ENCODE results near the gene GBA3. TPM values are rescaled to one million over a fixed set of nuclear protein-coding genes. Genes with fewer than 3 reads are reported as not detected.

Gene GBA3
- total and polyA plus RNA-seq, 9 donors: 0.06 to 5.4 (median 0.51) TPM; not detected in 3

DNA sequence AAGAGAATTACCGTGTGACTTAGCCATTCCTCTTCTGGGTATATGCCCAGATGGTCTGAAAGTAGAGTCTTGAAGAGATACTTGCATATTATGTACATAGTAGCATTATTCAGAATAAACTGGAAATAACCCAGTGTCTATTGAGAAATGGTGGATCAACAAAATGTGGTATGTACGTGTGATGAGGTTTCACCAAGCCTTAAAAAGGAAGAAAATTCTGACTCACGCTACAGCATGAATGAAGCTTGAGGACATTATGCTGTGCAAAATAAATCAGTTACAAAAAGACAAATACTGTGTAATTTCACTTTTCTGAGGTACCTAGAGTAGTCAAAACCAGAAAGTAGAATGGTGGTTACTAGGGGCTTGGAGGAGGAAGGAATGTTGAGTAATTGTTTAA, 37.3 kb downstream of the GBA3 start:
- Histone ChIP-seq H3K9me3 (no peaks in the 10 kb centered on the region), H3K4me1 (ENCODE audit: insufficient read depth) (no peaks in the 10 kb centered on the region), H3K27ac (no peak overlapping the region), H3K4me3 (no peak overlapping the region), H3K27me3 (no peaks in the 10 kb centered on the region), H3K36me3 (no peaks in the 10 kb centered on the region)
- intact Hi-C loops (cut with DNase I): no loop called here
- DNase-seq: no peak
- no peak for TF ChIP-seq EP300 (IDR thresholded peaks at IDR 0.05)
- 85 to 91% (median 89%) methylated on average over 3 of the region's 3 CpGs for WGBS, 3 donors

DNA sequence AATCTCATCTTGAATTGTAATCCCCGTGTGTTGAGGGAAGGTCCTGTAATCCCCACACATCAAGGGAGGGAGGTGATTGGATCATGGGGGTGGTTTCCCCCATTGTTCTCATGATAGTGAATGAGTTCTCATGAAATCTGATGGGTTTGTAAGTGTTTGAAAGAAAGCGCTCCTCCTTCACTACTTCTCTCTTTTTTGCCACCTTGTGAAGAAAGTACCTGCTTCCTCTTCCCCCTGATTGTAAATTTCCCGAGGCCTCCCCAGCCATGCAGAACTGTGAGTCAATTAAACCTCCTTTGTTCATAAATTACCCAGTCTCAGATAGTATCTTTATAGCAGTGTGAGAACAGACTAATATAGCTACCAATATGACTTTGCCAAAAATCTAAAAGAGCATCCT, 41.1 kb downstream of the GBA3 start:
- no peaks in the 10 kb centered on the region for H3K27me3 ChIP-seq
- H3K4me3 ChIP-seq: no peak overlapping the region
- intact Hi-C loops (cut with DNase I): no loop called here
- H3K36me3 ChIP-seq: no peaks in the 10 kb centered on the region
- no peak for DNase-seq
- TF ChIP-seq, protein P1, sequence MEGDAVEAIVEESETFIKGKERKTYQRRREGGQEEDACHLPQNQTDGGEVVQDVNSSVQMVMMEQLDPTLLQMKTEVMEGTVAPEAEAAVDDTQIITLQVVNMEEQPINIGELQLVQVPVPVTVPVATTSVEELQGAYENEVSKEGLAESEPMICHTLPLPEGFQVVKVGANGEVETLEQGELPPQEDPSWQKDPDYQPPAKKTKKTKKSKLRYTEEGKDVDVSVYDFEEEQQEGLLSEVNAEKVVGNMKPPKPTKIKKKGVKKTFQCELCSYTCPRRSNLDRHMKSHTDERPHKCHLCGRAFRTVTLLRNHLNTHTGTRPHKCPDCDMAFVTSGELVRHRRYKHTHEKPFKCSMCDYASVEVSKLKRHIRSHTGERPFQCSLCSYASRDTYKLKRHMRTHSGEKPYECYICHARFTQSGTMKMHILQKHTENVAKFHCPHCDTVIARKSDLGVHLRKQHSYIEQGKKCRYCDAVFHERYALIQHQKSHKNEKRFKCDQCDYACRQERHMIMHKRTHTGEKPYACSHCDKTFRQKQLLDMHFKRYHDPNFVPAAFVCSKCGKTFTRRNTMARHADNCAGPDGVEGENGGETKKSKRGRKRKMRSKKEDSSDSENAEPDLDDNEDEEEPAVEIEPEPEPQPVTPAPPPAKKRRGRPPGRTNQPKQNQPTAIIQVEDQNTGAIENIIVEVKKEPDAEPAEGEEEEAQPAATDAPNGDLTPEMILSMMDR (IDR thresholded peaks at IDR 0.05): no peak
- TF ChIP-seq EP300 (IDR thresholded peaks at IDR 0.05): no peak
- no peak for TF ChIP-seq POLR2A (IDR thresholded peaks at IDR 0.05)
- 73 to 83% (median 75%) methylated on average over 3 of the region's 3 CpGs for WGBS, 3 donors
- H3K4me1 ChIP-seq (ENCODE audit: insufficient read depth): no peaks in the 10 kb centered on the region
- no peak overlapping the region for H3K27ac ChIP-seq
- no peaks in the 10 kb centered on the region for H3K9me3 ChIP-seq

DNA sequence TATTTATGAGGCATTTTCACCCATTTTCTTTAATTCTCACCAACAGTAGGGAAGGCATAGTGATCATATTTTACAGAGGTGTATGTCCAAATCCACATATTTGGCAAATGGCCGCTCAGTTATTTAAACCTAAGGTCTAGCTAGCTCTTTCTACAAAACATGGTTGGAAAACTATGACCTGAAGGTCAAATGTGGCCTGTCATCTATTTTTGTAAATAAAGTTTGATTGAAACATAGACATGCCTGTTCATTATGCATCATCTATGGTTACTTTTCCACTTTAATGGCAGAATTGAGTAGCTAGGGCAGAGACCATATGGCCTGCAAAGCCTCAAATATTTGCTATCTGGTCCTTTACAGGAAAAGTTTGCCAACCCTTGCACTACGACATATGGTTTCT, 44.2 kb downstream of the GBA3 start:
- TF ChIP-seq POLR2A (IDR thresholded peaks at IDR 0.05) (no peak), EP300 (IDR thresholded peaks at IDR 0.05) (no peak)
- TF ChIP-seq, protein P1 (IDR thresholded peaks at IDR 0.05): no peak
- intact Hi-C loops (cut with DNase I): no loop called here
- Histone ChIP-seq H3K4me1 (ENCODE audit: insufficient read depth) (no peaks in the 10 kb centered on the region), H3K9me3 (no peaks in the 10 kb centered on the region), H3K36me3 (no peaks in the 10 kb centered on the region), H3K27ac (no peak overlapping the region), H3K4me3 (no peak overlapping the region), H3K27me3 (no peaks in the 10 kb centered on the region)
- no peak for DNase-seq
- 88 to 90% (median 89%) methylated on average over 2 of the region's 2 CpGs for WGBS, 3 donors

DNA sequence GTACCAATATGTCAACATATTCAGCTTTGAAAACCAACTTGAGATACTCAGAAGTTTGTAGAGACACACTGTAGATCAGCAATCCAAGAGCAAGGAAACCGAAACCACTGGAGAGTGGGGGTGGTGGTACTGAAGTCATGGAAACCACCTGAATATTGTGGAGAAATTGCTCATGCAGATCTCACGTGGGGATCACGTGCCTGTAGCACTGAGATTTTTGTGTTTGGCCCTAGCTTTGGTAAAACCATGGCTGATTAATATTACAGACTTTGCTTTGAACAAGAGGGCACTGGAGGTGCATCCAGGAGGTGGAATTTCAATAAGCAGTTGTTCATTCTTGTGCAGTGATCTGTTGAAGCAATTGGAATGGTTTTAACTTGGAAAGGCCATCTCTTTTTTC, 47.2 kb downstream of the GBA3 start:
- 49 to 65% (median 57%) methylated on average over 3 of the region's 3 CpGs for WGBS, 3 donors
- intact Hi-C loops (cut with DNase I): no loop called here
- DNase-seq: no peak
- Histone ChIP-seq H3K27me3 (no peaks in the 10 kb centered on the region), H3K4me3 (no peak overlapping the region), H3K27ac (no peak overlapping the region), H3K9me3 (no peaks in the 10 kb centered on the region), H3K4me1 (ENCODE audit: insufficient read depth) (no peaks in the 10 kb centered on the region), H3K36me3 (no peaks in the 10 kb centered on the region)
- TF ChIP-seq, protein P1 (IDR thresholded peaks at IDR 0.05): no peak
- TF ChIP-seq EP300 (IDR thresholded peaks at IDR 0.05) (no peak), POLR2A (IDR thresholded peaks at IDR 0.05) (no peak)

DNA sequence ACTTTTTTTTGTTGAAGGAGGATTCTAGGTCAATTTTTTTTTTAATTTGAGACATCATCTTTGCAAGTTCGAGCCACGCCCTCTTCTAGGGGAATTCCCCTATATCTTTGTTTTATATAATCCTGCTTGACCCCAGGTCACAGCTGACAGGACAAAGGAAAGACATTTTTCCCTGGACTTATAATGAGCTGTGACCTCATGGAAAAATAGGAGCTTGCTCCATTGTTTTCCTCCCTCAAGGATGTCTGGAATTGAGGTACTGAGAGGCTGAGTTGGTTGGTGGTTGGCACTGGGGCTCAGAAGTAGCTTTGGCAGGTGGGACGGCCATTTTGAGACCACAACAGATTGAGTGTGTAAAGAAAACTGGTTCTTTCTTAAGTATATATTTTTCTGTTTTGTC, 49.0 kb downstream of the GBA3 start:
- H3K9me3 ChIP-seq: no peaks in the 10 kb centered on the region
- 76 to 96% (median 86%) methylated on average over 3 of the region's 3 CpGs for WGBS, 3 donors
- H3K4me3 ChIP-seq: no peak overlapping the region
- no peak for DNase-seq
- no peaks in the 10 kb centered on the region for H3K36me3 ChIP-seq
- H3K27me3 ChIP-seq: no peaks in the 10 kb centered on the region
- no peak for TF ChIP-seq EP300 (IDR thresholded peaks at IDR 0.05)
- TF ChIP-seq, protein P1 (IDR thresholded peaks at IDR 0.05): no peak
- no peak for TF ChIP-seq POLR2A (IDR thresholded peaks at IDR 0.05)
- intact Hi-C loops (cut with DNase I): no loop called here
- H3K27ac ChIP-seq: no peak overlapping the region
- no peaks in the 10 kb centered on the region for H3K4me1 ChIP-seq (ENCODE audit: insufficient read depth)
